GM18519 (cell line): ENCODE results near the gene ALDH1A1.

Experiments used
- ATAC-seq: cut with Tn5 transposase; IDR thresholded peaks from one replicate; pipeline ENCODE4 v1.9.1; 2021; ENCODE audit warnings: mild to moderate bottlenecking, moderate library complexity; ENCODE audit not compliant: unreplicated experiment, low FRiP score

The ALDH1A1 gene

GRCh38 chr9:72952914-72953313 is at the start of gene ALDH1A1:
Gene ALDH1A1, minus strand, starts transcription at chr9:72953053. Its CDS starts 53 bp downstream, at chr9:72953000.
- no peak for ATAC-seq

- ATAC-seq, result no peak
Measured at GRCh38 chr9:73001860-73002259, 49.0 kb upstream of the ALDH1A1 start.

GRCh38 chr9:72998363-72998762 is 45.5 kb upstream of the ALDH1A1 start:
- ATAC-seq, result no peak

- no peak for ATAC-seq
Measured at GRCh38 chr9:72997387-72997995, 44.6 kb upstream of the ALDH1A1 start.

- ATAC-seq, result no peak
Measured at GRCh38 chr9:72996684-72997314, 43.9 kb upstream of the ALDH1A1 start.

- no peak for ATAC-seq
Measured at GRCh38 chr9:72996114-72996513, 43.3 kb upstream of the ALDH1A1 start.

- no peak for ATAC-seq
Measured at GRCh38 chr9:72995131-72996024, 42.5 kb upstream of the ALDH1A1 start.

- ATAC-seq, result no peak
Measured at GRCh38 chr9:72991772-72992171, 38.9 kb upstream of the ALDH1A1 start.

GRCh38 chr9:72990397-72991182 is 37.7 kb upstream of the ALDH1A1 start:
- ATAC-seq, result no peak

GRCh38 chr9:72986522-72987116 is 33.8 kb upstream of the ALDH1A1 start:
- ATAC-seq, result no peak

GRCh38 chr9:72985746-72986145 is 32.9 kb upstream of the ALDH1A1 start:
- ATAC-seq, result no peak

- ATAC-seq, result no peak
Measured at GRCh38 chr9:72984991-72985390, 32.1 kb upstream of the ALDH1A1 start.

- no peak for ATAC-seq
Measured at GRCh38 chr9:72984226-72984947, 31.5 kb upstream of the ALDH1A1 start.

GRCh38 chr9:72983512-72984225 is 30.8 kb upstream of the ALDH1A1 start:
- ATAC-seq, result no peak

GRCh38 chr9:72983056-72983455 is 30.2 kb upstream of the ALDH1A1 start:
- ATAC-seq, result no peak

GRCh38 chr9:72982146-72982799 is 29.4 kb upstream of the ALDH1A1 start:
- ATAC-seq, result no peak

GRCh38 chr9:72981433-72981832 is 28.6 kb upstream of the ALDH1A1 start:
- ATAC-seq, result no peak

- no peak for ATAC-seq
Measured at GRCh38 chr9:72980600-72981265, 27.9 kb upstream of the ALDH1A1 start.
